Measurements from ENCODE around the gene KCND3.

- TF ChIP-seq POLR2A (IDR thresholded peaks at IDR 0.05), result no peak
- TF ChIP-seq, protein P1, sequence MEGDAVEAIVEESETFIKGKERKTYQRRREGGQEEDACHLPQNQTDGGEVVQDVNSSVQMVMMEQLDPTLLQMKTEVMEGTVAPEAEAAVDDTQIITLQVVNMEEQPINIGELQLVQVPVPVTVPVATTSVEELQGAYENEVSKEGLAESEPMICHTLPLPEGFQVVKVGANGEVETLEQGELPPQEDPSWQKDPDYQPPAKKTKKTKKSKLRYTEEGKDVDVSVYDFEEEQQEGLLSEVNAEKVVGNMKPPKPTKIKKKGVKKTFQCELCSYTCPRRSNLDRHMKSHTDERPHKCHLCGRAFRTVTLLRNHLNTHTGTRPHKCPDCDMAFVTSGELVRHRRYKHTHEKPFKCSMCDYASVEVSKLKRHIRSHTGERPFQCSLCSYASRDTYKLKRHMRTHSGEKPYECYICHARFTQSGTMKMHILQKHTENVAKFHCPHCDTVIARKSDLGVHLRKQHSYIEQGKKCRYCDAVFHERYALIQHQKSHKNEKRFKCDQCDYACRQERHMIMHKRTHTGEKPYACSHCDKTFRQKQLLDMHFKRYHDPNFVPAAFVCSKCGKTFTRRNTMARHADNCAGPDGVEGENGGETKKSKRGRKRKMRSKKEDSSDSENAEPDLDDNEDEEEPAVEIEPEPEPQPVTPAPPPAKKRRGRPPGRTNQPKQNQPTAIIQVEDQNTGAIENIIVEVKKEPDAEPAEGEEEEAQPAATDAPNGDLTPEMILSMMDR (IDR thresholded peaks at IDR 0.05), result no peak
- no peak for TF ChIP-seq POLR2AphosphoS5 (IDR thresholded peaks at IDR 0.05; ENCODE audit: insufficient read depth in 1 of 2, low read depth in 1 of 2)
Measured at GRCh38 chr1:111746614-111746999, 242.9 kb downstream of the KCND3 start.
